HepG2 (cell line): Measurements from ENCODE around the gene NCLN.

Experiments used
- BCL3 ChIP-seq: sonication (generic); formaldehyde crosslinking; IDR thresholded peaks from 2 replicates; pipeline ENCODE4 v1.5.1; 2020; ENCODE audit warnings: mild to moderate bottlenecking, missing genetic modification reagents, moderate library complexity
- EP300 ChIP-seq, 3 experiments: sonication (generic) in 1 of 3; formaldehyde crosslinking in 1 of 3; IDR thresholded peaks; 2 replicates each; pipeline versions ENCODE4 v1.5.1 to v1.6.1; 2011 to 2020; ENCODE audit warnings: low read depth in 2 of 3, low read length in 2 of 3, borderline replicate concordance in 1 of 3, improper control_type of control experiment in 1 of 3, mild to moderate bottlenecking in 1 of 3, missing genetic modification reagents in 1 of 3, moderate library complexity in 1 of 3
- ERF ChIP-seq: IDR thresholded peaks from 2 replicates; pipeline ENCODE4 v1.6.1; 2018; ENCODE audit warnings: missing biosample characterization, missing genetic modification reagents
- EZH2 ChIP-seq: conservative IDR thresholded peaks from 2 replicates; pipeline ENCODE4 v1.6.1; 2012; ENCODE audit warnings: mild to moderate bottlenecking, low read depth, low read length, moderate library complexity
- NR2C2 ChIP-seq: sonication (generic); formaldehyde crosslinking; IDR thresholded peaks from 2 replicates; pipeline ENCODE4 v1.4.0; 2020; ENCODE audit warnings: missing genetic modification reagents, mild to moderate bottlenecking, moderate library complexity, borderline replicate concordance
- ONECUT2 ChIP-seq: sonication (generic); formaldehyde crosslinking; IDR thresholded peaks from 2 replicates; pipeline ENCODE4 v1.4.0; 2020; ENCODE audit warnings: missing genetic modification reagents
- POLR2A ChIP-seq, 2 experiments: IDR thresholded peaks; 2 replicates each; pipeline ENCODE4 v1.6.1; 2011; ENCODE audit warnings: low read depth in 2 of 2, low read length in 2 of 2, mild to moderate bottlenecking in 1 of 2, moderate library complexity in 1 of 2; ENCODE audit not compliant: insufficient read depth in 1 of 2
- U2AF2 ChIP-seq: fragments of 200-400 bp; formaldehyde crosslinking; IDR thresholded peaks from 2 replicates; pipeline ENCODE4 v1.6.1; 2017; ENCODE audit warnings: low read depth, mild to moderate bottlenecking, low read length
- ZBTB7A ChIP-seq: sonication (generic); formaldehyde crosslinking; IDR thresholded peaks from 2 replicates; pipeline ENCODE4 v1.8.0; 2022; ENCODE audit warnings: mild to moderate bottlenecking, missing genetic modification reagents
- ZBTB8A ChIP-seq: sonication (generic); formaldehyde crosslinking; IDR thresholded peaks from 2 replicates; pipeline ENCODE4 v1.4.0; 2020; ENCODE audit warnings: mild to moderate bottlenecking, low read depth, missing genetic modification reagents, borderline replicate concordance
- ZKSCAN1 ChIP-seq: fragments of 150-350 bp; IDR thresholded peaks from 2 replicates; pipeline ENCODE4 v1.6.1; 2014; ENCODE audit warnings: low read length
- TF ChIP-seq, protein P1 (sequence below): sonication (generic); formaldehyde crosslinking; IDR thresholded peaks from 2 replicates; pipeline ENCODE4 v1.8.0; 2022; ENCODE audit warnings: mild to moderate bottlenecking, missing genetic modification reagents
- TF ChIP-seq, protein P2 (sequence below): sonication (generic); formaldehyde crosslinking; IDR thresholded peaks from 2 replicates; pipeline ENCODE4 v1.9.0; 2021; ENCODE audit warnings: missing genetic modification reagents, borderline replicate concordance
- TF ChIP-seq, protein P3 (sequence below): sonication (generic); formaldehyde crosslinking; IDR thresholded peaks from 2 replicates; pipeline ENCODE4 v1.5.0; 2020; ENCODE audit warnings: mild to moderate bottlenecking, missing genetic modification reagents, moderate library complexity

GRCh38 chr19:3196933-3197205 is 11.1 kb downstream of the NCLN start:
- TF ChIP-seq, protein P1, sequence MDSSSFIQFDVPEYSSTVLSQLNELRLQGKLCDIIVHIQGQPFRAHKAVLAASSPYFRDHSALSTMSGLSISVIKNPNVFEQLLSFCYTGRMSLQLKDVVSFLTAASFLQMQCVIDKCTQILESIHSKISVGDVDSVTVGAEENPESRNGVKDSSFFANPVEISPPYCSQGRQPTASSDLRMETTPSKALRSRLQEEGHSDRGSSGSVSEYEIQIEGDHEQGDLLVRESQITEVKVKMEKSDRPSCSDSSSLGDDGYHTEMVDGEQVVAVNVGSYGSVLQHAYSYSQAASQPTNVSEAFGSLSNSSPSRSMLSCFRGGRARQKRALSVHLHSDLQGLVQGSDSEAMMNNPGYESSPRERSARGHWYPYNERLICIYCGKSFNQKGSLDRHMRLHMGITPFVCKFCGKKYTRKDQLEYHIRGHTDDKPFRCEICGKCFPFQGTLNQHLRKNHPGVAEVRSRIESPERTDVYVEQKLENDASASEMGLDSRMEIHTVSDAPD (CRISPR knock-in tag): no peak
- TF ChIP-seq ERF (no peak), POLR2A (IDR thresholded peaks at IDR 0.05; ENCODE audit: insufficient read depth in 1 of 2, low read depth in 2 of 2, low read length in 2 of 2) (no peak), BCL3 (CRISPR knock-in tag) (no peak), U2AF2 (no peak), ONECUT2 (CRISPR knock-in tag) (no peak), ZBTB7A (no peak), ZKSCAN1 (no peak), EZH2 (no peak), EP300 (IDR thresholded peaks at IDR 0.05; ENCODE audit: low read depth in 2 of 2, low read length in 2 of 2) (no peak), EP300 (CRISPR knock-in tag; IDR thresholded peaks at IDR 0.05; ENCODE audit: borderline replicate concordance) (no peak), NR2C2 (CRISPR knock-in tag) (no peak), ZBTB8A (CRISPR knock-in tag) (no peak)
- TF ChIP-seq, protein P2, sequence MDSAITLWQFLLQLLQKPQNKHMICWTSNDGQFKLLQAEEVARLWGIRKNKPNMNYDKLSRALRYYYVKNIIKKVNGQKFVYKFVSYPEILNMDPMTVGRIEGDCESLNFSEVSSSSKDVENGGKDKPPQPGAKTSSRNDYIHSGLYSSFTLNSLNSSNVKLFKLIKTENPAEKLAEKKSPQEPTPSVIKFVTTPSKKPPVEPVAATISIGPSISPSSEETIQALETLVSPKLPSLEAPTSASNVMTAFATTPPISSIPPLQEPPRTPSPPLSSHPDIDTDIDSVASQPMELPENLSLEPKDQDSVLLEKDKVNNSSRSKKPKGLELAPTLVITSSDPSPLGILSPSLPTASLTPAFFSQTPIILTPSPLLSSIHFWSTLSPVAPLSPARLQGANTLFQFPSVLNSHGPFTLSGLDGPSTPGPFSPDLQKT (CRISPR knock-in tag): no peak
- TF ChIP-seq, protein P3, sequence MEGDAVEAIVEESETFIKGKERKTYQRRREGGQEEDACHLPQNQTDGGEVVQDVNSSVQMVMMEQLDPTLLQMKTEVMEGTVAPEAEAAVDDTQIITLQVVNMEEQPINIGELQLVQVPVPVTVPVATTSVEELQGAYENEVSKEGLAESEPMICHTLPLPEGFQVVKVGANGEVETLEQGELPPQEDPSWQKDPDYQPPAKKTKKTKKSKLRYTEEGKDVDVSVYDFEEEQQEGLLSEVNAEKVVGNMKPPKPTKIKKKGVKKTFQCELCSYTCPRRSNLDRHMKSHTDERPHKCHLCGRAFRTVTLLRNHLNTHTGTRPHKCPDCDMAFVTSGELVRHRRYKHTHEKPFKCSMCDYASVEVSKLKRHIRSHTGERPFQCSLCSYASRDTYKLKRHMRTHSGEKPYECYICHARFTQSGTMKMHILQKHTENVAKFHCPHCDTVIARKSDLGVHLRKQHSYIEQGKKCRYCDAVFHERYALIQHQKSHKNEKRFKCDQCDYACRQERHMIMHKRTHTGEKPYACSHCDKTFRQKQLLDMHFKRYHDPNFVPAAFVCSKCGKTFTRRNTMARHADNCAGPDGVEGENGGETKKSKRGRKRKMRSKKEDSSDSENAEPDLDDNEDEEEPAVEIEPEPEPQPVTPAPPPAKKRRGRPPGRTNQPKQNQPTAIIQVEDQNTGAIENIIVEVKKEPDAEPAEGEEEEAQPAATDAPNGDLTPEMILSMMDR (CRISPR knock-in tag): no peak
